Smooth muscle cell (in vitro differentiated cells): Measurements from ENCODE around the gene ZNF76. TPM values are rescaled to one million over a fixed set of nuclear protein-coding genes. Genes with fewer than 3 reads are reported as not detected.

Experiments
- DNase-seq: peaks from one replicate; lab custom pipeline; 2025; ENCODE audit not compliant: unreplicated experiment; lab: John Stamatoyannopoulos, UW
- H2AFZ ChIP-seq: fragments of 200-600 bp; sonication (generic); 2 replicates; pipeline ENCODE4 v1.6.0; 2016; ENCODE audit warnings: antibody characterized with exemption, low read depth, mild to moderate bottlenecking
- H3F3A ChIP-seq: fragments of 200-600 bp; sonication (generic); 2 replicates; pipeline ENCODE4 v1.6.0; 2017; ENCODE audit warnings: antibody characterized with exemption, low read depth
- H3K27ac ChIP-seq: fragments of 200-600 bp; sonication (generic); 2 replicates; pipeline ENCODE4 v1.5.1; 2016; ENCODE audit warnings: low read depth, mild to moderate bottlenecking
- H3K27me3 ChIP-seq: fragments of 200-600 bp; sonication (generic); 2 replicates; pipeline ENCODE4 v1.6.1; 2016; ENCODE audit warnings: low read depth, mild to moderate bottlenecking
- H3K36me3 ChIP-seq: fragments of 200-600 bp; sonication (generic); 2 replicates; pipeline ENCODE4 v1.5.1; 2016; ENCODE audit warnings: low read depth
- H3K4me1 ChIP-seq: fragments of 200-600 bp; sonication (generic); 2 replicates; pipeline ENCODE4 v1.5.1; 2016; ENCODE audit warnings: low read depth
- H3K4me2 ChIP-seq: fragments of 200-600 bp; sonication (generic); 2 replicates; pipeline ENCODE4 v1.6.0; 2016; ENCODE audit warnings: mild to moderate bottlenecking
- H3K4me3 ChIP-seq: fragments of 200-600 bp; sonication (generic); 2 replicates; pipeline ENCODE4 v1.5.1; 2016; ENCODE audit warnings: mild to moderate bottlenecking
- H3K79me2 ChIP-seq: fragments of 200-600 bp; sonication (generic); 2 replicates; pipeline ENCODE4 v1.6.0; 2016; ENCODE audit warnings: low read depth, mild to moderate bottlenecking
- H3K9ac ChIP-seq: fragments of 200-600 bp; sonication (generic); 2 replicates; pipeline ENCODE4 v1.6.0; 2016; ENCODE audit warnings: low read depth
- H3K9me3 ChIP-seq: fragments of 200-600 bp; sonication (generic); replicated peaks from 2 replicates; pipeline ENCODE4 v1.5.1; 2016; ENCODE audit warnings: low read depth
- H4K20me1 ChIP-seq: fragments of 200-600 bp; sonication (generic); 2 replicates; pipeline ENCODE4 v1.6.0; 2016; ENCODE audit warnings: low read depth
- CTCF ChIP-seq: fragments of 200-600 bp; sonication (generic); IDR thresholded peaks from 2 replicates; pipeline ENCODE4 v1.5.1; 2017; ENCODE audit warnings: borderline replicate concordance, mild to moderate bottlenecking, antibody characterized with exemption; ENCODE audit not compliant: insufficient read depth, poor library complexity, severe bottlenecking
- WGBS: methylation state at CpG from one replicate; pipeline ENCODE4 v1.1.7; 2016; ENCODE audit warnings: low lambda C conversion rate; 5-methylcytosine and 5-hydroxymethylcytosine counted together
- polyA plus RNA-seq: library from polyadenylated mRNA; unstranded; fragments of >200 nt; fragmentation: Nextera tagmentation; extraction: Ambion mirVana; gene quantifications from 2 replicates; pipeline ENCODE4 v1.2.1, GENCODE V29; 2016
- total RNA-seq: library from RNA; depleted of rRNA; stranded (reverse); fragments of >200 nt; gene quantifications from 2 replicates; pipeline ENCODE4 v1.2.3, GENCODE V29; 2014

Gene ZNF76
- total and polyA plus RNA-seq, 2 experiments from 2014 or later = 7.7 to 14.2 TPM

GRCh38 chr6:35216851-35217811 is 42.4 kb upstream of the ZNF76 start:
- H3K4me1 ChIP-seq = peaks cover 65% of the 10 kb centered on the region
- 33% methylated on average over 16 of the region's 17 CpGs for WGBS
- H3K27me3 ChIP-seq = peaks cover 10% of the 10 kb centered on the region
- peaks cover 34% of the 10 kb centered on the region for H4K20me1 ChIP-seq
- no peaks in the 10 kb centered on the region for H3K36me3 ChIP-seq
- H3K9me3 ChIP-seq = no peaks in the 10 kb centered on the region
- H3K27ac ChIP-seq = peak overlapping the region; percentile 60
- H3F3A ChIP-seq = peaks cover 22% of the 10 kb centered on the region
- DNase-seq = no peak
- no peak for TF ChIP-seq CTCF
- H3K79me2 ChIP-seq = no peaks in the 10 kb centered on the region
- H3K4me3 ChIP-seq = no peak overlapping the region
- H3K9ac ChIP-seq = no peak overlapping the region
- no peak overlapping the region for H2AFZ ChIP-seq
- peak overlapping the region; percentile 99 for H3K4me2 ChIP-seq

- no peak for DNase-seq
- whole genome bisulfite sequencing = 47% methylated on average over 4 of the region's 4 CpGs
- no peaks in the 10 kb centered on the region for H3K79me2 ChIP-seq
- H3K4me3 ChIP-seq = no peak overlapping the region
- H3K27ac ChIP-seq = peak overlapping the region; percentile 49
- no peaks in the 10 kb centered on the region for H3K36me3 ChIP-seq
- peaks cover 1% of the 10 kb centered on the region for H3K27me3 ChIP-seq
- TF ChIP-seq CTCF = no peak
- H2AFZ ChIP-seq = no peak overlapping the region
- peaks cover 62% of the 10 kb centered on the region for H3K4me1 ChIP-seq
- peak overlapping the region; percentile 69 for H3K4me2 ChIP-seq
- H3K9me3 ChIP-seq = no peaks in the 10 kb centered on the region
- peaks cover 42% of the 10 kb centered on the region for H4K20me1 ChIP-seq
- peaks cover 22% of the 10 kb centered on the region for H3F3A ChIP-seq
- no peak overlapping the region for H3K9ac ChIP-seq
Observed at GRCh38 chr6:35218021-35218420, 41.5 kb upstream of the ZNF76 start.

- H3K79me2 ChIP-seq = no peaks in the 10 kb centered on the region
- no peaks in the 10 kb centered on the region for H3K9me3 ChIP-seq
- H3F3A ChIP-seq = peaks cover 22% of the 10 kb centered on the region
- H4K20me1 ChIP-seq = peaks cover 42% of the 10 kb centered on the region
- H3K4me1 ChIP-seq = peaks cover 58% of the 10 kb centered on the region
- no peak for TF ChIP-seq CTCF
- no peak overlapping the region for H2AFZ ChIP-seq
- H3K27ac ChIP-seq = no peak overlapping the region
- DNase-seq = no peak
- no peak overlapping the region for H3K4me3 ChIP-seq
- H3K27me3 ChIP-seq = no peaks in the 10 kb centered on the region
- H3K4me2 ChIP-seq = peak overlapping the region; percentile 69
- WGBS = 81% methylated on average over 4 of the region's 4 CpGs
- H3K9ac ChIP-seq = no peak overlapping the region
- H3K36me3 ChIP-seq = no peaks in the 10 kb centered on the region
Observed at GRCh38 chr6:35218456-35218855, 41.1 kb upstream of the ZNF76 start.
